Stimulated activated CD8-positive, alpha-beta memory T cell treated with anti-CD3 and anti-CD28 coated beads, Interleukin-12 subunit alpha, Interleukin-12 subunit beta, amount 100 ng/mL, for 24 hours (primary cell): ENCODE results near the gene SART3.
"Not testable (repeated sequence)": the region's sequence is repeated elsewhere in the genome, so short reads cannot be mapped to it uniquely, and the experiment has no call there.

ENCODE experiments used
- DNase-seq: peaks from one replicate; pipeline ENCODE4 v3.0.0-alpha.2; 2020; ENCODE audit errors: extremely low read depth

Gene SART3

GRCh38 chr12:108562348-108563135 is 1.6 kb upstream of the SART3 start, which contains the start of gene ISCU:
Gene ISCU, plus strand, starts transcription at chr12:108562596. Its CDS starts 27 bp downstream, at chr12:108562623.
- DNase-seq, result peak; percentile 97

- no peak for DNase-seq
These were observed 927 bp upstream of the SART3 start for GRCh38 chr12:108561852-108562347.

GRCh38 chr12:108560321-108560721 is 652 bp downstream of the SART3 start:
- no peak for DNase-seq

- DNase-seq, result no peak
These were observed 1.2 kb downstream of the SART3 start for GRCh38 chr12:108559748-108560147.

- no peak for DNase-seq
These were observed 1.8 kb downstream of the SART3 start for GRCh38 chr12:108559007-108559655.

GRCh38 chr12:108555383-108555782 is 5.6 kb downstream of the SART3 start:
- not testable (repeated sequence) for DNase-seq

GRCh38 chr12:108553799-108554198 is 7.2 kb downstream of the SART3 start:
- DNase-seq, result no peak

GRCh38 chr12:108551535-108551934 is 9.4 kb downstream of the SART3 start:
- DNase-seq, result no peak

GRCh38 chr12:108548954-108549521 is 11.9 kb downstream of the SART3 start:
- no peak for DNase-seq

- DNase-seq, result no peak
These were observed 13.3 kb downstream of the SART3 start for GRCh38 chr12:108547686-108548085.

GRCh38 chr12:108543652-108544051 is 17.3 kb downstream of the SART3 start:
- no peak for DNase-seq

GRCh38 chr12:108542320-108542719 is 18.7 kb downstream of the SART3 start:
- no peak for DNase-seq

- DNase-seq, result no peak
These were observed 22.3 kb downstream of the SART3 start for GRCh38 chr12:108538616-108539195.

GRCh38 chr12:108538146-108538545 is 22.8 kb downstream of the SART3 start:
- DNase-seq, result no peak

- no peak for DNase-seq
These were observed 28.8 kb downstream of the SART3 start for GRCh38 chr12:108531929-108532848.

- DNase-seq, result no peak
These were observed 30.8 kb downstream of the SART3 start for GRCh38 chr12:108530161-108530560.

- DNase-seq, result no peak
These were observed 33.8 kb downstream of the SART3 start for GRCh38 chr12:108527166-108527496.

GRCh38 chr12:108526482-108527165 is 34.3 kb downstream of the SART3 start:
- DNase-seq, result no peak

- DNase-seq, result no peak
These were observed 35.3 kb downstream of the SART3 start for GRCh38 chr12:108525681-108526080.

GRCh38 chr12:108523365-108523764 is 37.6 kb downstream of the SART3 start:
- DNase-seq, result no peak

- DNase-seq, result no peak
These were observed 41.4 kb downstream of the SART3 start for GRCh38 chr12:108519558-108519957.
